ENCODE results near the gene ZNF804B.

DNA sequence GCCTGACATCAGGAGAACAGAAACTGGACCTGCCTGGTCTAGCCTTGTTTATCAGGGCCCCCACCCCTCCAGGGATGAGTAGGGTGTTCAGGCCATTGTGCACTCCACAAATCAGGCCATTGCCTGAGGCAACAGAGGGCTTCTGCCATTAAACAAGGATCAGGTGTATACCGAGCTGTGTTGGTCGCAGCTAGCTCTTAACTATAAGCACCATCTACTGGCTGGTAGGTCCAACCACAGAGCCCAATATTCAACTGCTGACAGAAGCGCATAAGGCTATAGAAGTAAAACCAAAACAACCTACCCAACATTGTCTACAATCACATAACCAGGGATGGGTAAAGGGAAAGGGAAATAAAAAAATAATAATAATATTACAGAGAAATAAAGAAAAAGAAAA, 487.7 kb downstream of the ZNF804B start:
- TF ChIP-seq EP300 (IDR thresholded peaks at IDR 0.05) (no peak), POLR2A (IDR thresholded peaks at IDR 0.05) (no peak), POLR2AphosphoS5 (IDR thresholded peaks at IDR 0.05) (no peak)
- TF ChIP-seq, protein P1, sequence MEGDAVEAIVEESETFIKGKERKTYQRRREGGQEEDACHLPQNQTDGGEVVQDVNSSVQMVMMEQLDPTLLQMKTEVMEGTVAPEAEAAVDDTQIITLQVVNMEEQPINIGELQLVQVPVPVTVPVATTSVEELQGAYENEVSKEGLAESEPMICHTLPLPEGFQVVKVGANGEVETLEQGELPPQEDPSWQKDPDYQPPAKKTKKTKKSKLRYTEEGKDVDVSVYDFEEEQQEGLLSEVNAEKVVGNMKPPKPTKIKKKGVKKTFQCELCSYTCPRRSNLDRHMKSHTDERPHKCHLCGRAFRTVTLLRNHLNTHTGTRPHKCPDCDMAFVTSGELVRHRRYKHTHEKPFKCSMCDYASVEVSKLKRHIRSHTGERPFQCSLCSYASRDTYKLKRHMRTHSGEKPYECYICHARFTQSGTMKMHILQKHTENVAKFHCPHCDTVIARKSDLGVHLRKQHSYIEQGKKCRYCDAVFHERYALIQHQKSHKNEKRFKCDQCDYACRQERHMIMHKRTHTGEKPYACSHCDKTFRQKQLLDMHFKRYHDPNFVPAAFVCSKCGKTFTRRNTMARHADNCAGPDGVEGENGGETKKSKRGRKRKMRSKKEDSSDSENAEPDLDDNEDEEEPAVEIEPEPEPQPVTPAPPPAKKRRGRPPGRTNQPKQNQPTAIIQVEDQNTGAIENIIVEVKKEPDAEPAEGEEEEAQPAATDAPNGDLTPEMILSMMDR (IDR thresholded peaks at IDR 0.05), result no peak
